Neural crest cell (in vitro differentiated cells): ENCODE data around the gene NPC1L1. TPM values are rescaled to one million over a fixed set of nuclear protein-coding genes. Genes with fewer than 3 reads are reported as not detected.

ENCODE experiments used
- DNase-seq: peaks from one replicate; pipeline ENCODE4 v3.0.0; 2021; ENCODE audit warnings: low read depth, mixed read lengths, low spot score
- H3K27ac Mint-ChIP-seq: one replicate; pipeline ENCODE4 v1.8.0; 2021; ENCODE audit warnings: mild to moderate bottlenecking, mixed read lengths; ENCODE audit not compliant: unreplicated experiment
- H3K27me3 Mint-ChIP-seq: 2 replicates; pipeline ENCODE4 v1.8.0; 2021; ENCODE audit warnings: low read depth, mild to moderate bottlenecking, mixed read lengths
- H3K36me3 Mint-ChIP-seq: 2 replicates; pipeline ENCODE4 v1.8.0; 2021; ENCODE audit warnings: low read depth, mild to moderate bottlenecking, mixed read lengths
- H3K4me1 Mint-ChIP-seq: 2 replicates; pipeline ENCODE4 v1.8.0; 2021; ENCODE audit warnings: mixed read lengths
- H3K4me3 Mint-ChIP-seq: one replicate; pipeline ENCODE4 v1.8.0; 2021; ENCODE audit warnings: mild to moderate bottlenecking, mixed read lengths
- H3K9me3 Mint-ChIP-seq: 2 replicates; pipeline ENCODE4 v1.8.0; 2021; ENCODE audit warnings: mixed read lengths
- total RNA-seq: library from RNA; stranded (reverse); gene quantifications from 2 replicates; pipeline ENCODE4 v1.2.1, GENCODE V29; 2021
- TF ChIP-seq, protein P1 (sequence below): fragments of 200-600 bp; sonication (generic); conservative IDR thresholded peaks from 2 replicates; pipeline ENCODE4 v1.5.0; 2021; ENCODE audit warnings: antibody characterized with exemption, mild to moderate bottlenecking

Gene NPC1L1
- total RNA-seq, 1 donor from 2014 or later, result 0.12 TPM

DNA sequence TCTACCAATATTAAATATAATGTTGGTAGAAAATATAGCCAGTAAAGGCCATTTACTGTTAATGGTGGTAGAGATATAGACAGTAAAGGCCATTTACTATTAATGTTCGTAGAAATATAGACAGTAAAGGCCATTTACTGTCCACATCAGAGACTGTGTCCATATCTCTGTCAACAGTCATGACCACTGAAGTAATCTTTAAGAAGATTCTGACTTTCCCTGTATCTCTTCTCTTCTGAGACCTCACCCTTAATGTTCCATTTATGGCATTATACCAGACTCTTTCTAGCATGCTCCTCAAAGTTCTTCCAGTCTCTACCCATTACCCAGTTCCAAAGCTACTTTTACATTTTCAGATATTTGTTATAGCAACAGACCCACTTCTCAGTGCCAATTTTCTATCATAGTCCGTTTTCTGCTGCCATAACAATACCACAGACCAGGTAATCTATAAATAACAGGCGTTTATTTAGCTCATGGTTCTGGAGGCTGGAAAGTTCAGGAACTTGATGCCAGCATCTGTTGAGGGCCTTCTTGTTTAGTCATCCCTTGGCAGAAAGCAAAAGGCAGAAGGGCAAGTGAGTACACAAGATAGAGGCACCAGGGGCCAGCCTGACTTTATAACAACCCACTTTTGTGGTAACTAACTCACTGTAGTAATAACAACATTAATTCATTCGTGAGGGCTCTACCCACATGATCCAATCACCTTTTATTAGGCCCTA, 42.7 kb downstream of the NPC1L1 start:
- DNase-seq, result no peak
- Mint-ChIP-seq H3K9me3 (no peaks in the 10 kb centered on the region), H3K36me3 (no peaks in the 10 kb centered on the region), H3K27ac (no peak overlapping the region), H3K4me3 (no peak overlapping the region), H3K27me3 (peaks cover 64% of the 10 kb centered on the region), H3K4me1 (no peaks in the 10 kb centered on the region)
- TF ChIP-seq, protein P1, sequence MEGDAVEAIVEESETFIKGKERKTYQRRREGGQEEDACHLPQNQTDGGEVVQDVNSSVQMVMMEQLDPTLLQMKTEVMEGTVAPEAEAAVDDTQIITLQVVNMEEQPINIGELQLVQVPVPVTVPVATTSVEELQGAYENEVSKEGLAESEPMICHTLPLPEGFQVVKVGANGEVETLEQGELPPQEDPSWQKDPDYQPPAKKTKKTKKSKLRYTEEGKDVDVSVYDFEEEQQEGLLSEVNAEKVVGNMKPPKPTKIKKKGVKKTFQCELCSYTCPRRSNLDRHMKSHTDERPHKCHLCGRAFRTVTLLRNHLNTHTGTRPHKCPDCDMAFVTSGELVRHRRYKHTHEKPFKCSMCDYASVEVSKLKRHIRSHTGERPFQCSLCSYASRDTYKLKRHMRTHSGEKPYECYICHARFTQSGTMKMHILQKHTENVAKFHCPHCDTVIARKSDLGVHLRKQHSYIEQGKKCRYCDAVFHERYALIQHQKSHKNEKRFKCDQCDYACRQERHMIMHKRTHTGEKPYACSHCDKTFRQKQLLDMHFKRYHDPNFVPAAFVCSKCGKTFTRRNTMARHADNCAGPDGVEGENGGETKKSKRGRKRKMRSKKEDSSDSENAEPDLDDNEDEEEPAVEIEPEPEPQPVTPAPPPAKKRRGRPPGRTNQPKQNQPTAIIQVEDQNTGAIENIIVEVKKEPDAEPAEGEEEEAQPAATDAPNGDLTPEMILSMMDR, result no peak

DNA sequence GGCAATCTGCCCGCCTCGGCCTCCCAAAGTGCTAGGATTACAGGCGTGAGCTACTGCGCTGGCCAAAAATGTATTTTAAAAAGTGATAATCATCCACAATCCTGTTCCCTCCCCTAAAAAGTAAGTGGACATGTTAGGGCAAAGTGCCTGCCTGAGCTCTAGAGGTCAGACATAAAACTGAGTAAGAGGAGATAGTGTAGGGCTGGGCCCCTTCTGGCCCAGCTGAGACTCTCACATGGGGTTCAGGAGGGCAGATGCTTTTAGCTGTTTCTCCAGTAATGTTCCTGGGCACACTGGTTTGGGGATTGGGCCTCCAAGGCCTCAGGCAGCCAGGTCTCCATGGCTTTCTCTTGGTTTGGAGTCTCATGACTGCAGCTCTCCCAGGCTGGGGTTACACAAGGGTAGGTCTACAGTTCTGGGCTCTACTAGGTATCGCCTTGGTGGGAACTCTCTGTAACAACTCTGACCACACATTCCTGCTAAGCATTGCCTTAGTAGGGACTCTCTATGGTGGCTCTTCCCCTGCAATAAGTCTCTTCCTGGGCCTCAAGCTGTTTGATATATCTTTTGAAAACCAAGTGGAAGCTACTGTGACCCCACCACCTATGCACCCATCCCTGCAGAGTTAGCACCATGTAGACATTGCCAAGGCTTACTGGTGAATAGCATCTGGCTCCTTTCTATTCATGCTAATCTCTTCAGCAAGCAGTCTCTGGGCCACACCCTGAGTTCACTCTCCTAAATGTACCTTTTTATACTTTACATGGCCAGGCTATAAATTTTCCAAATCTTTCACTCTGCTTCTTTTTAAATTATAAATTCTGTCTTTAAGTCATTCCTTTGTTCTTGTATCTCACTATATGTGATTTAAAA, 43.7 kb downstream of the NPC1L1 start:
- H3K36me3 Mint-ChIP-seq, result no peaks in the 10 kb centered on the region
- H3K4me1 Mint-ChIP-seq, result no peaks in the 10 kb centered on the region
- TF ChIP-seq, protein P1, result no peak
- H3K27me3 Mint-ChIP-seq, result peaks cover 57% of the 10 kb centered on the region
- DNase-seq, result no peak
- H3K9me3 Mint-ChIP-seq, result no peaks in the 10 kb centered on the region
- no peak overlapping the region for H3K4me3 Mint-ChIP-seq
- no peak overlapping the region for H3K27ac Mint-ChIP-seq

DNA sequence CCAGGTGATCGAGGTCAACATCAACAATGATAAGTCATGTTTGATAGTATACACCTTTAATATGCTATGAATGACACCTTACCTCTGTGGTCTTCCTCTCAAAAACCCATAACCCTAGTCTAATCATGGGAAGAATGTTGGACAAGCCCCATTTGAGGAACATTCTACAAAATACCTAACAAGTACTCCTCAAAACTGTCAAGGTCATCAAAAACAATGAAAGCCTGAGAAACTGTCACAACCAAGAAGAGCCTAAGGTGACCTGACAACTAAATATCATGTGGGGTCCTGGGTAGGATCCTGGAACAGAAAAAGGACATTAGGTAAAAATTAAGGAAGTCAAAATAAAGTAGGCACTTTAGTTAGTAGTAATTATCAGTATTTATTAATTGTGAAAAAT, 44.7 kb downstream of the NPC1L1 start:
- Mint-ChIP-seq H3K9me3 (no peaks in the 10 kb centered on the region), H3K27ac (no peak overlapping the region), H3K27me3 (peaks cover 48% of the 10 kb centered on the region), H3K4me3 (no peak overlapping the region), H3K36me3 (no peaks in the 10 kb centered on the region), H3K4me1 (peaks cover under 1% of the 10 kb centered on the region)
- TF ChIP-seq, protein P1, result no peak
- DNase-seq, result no peak

DNA sequence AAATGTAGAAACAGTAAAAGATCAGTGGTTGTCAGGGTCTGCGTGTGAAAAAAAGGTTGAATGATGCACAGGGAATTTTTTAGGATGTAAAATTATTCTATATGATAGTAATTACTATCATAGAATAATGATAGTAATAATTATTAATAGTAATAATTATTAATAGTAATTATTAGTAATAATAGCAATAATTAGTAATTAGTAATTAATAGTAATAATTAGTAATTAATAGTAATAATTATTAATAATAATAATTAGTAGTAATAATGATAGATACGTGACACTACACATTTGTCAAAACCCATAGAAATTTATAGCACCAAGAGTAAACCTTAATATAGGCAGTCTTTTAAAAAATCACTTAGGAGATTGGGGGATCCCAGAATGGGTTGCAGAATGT, 46.2 kb downstream of the NPC1L1 start:
- H3K4me3 Mint-ChIP-seq, result no peak overlapping the region
- no peak overlapping the region for H3K27ac Mint-ChIP-seq
- H3K4me1 Mint-ChIP-seq, result peaks cover 10% of the 10 kb centered on the region
- no peak for DNase-seq
- no peaks in the 10 kb centered on the region for H3K9me3 Mint-ChIP-seq
- H3K27me3 Mint-ChIP-seq, result peaks cover 46% of the 10 kb centered on the region
- H3K36me3 Mint-ChIP-seq, result no peaks in the 10 kb centered on the region
- TF ChIP-seq, protein P1, result no peak

DNA sequence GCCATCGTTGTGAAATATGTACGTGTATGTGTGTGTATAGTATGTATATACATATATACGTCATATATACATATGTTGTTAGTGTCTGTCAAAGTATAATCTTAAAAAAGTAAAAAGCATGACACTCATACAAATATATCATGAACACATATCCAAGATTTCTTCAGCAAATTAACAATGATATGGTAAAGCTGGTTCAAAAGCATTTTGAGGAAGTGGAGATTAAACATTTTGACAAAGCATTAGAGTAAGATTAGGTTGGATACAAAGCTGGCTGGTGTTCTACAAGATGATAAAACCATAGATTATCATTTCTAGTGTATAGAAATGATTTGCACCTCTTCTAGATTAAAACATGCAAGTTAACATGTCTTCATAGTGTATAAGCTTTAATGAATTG, 49.9 kb downstream of the NPC1L1 start:
- Mint-ChIP-seq H3K36me3 (peaks cover 7% of the 10 kb centered on the region), H3K27me3 (peaks cover 19% of the 10 kb centered on the region), H3K9me3 (no peaks in the 10 kb centered on the region), H3K4me3 (peak overlapping the region; percentile 89), H3K4me1 (peaks cover 34% of the 10 kb centered on the region), H3K27ac (peak overlapping the region; percentile 96)
- DNase-seq, result no peak
- TF ChIP-seq, protein P1, result no peak
